A549 (cell line): ENCODE measurements around the gene MLH3. TPM values are rescaled to one million over a fixed set of nuclear protein-coding genes. Genes with fewer than 3 reads are reported as not detected.
A peak's percentile ranks its signal among the peaks of the same experiment; 100 is the strongest.

ENCODE experiments used
- ATAC-seq, 2 experiments: fragments of 200-7000 bp in 1 of 2; fragments of >200 bp in 1 of 2; cut with Nextera tagmentation in 1 of 2; cut with Tn5 transposase in 1 of 2; 3 replicates each; pipeline versions ENCODE4 v1.8.0 to v1.9.1; 2018 to 2020; ENCODE audit warnings: mild to moderate bottlenecking in 1 of 2, moderate library complexity in 1 of 2
- CTCF ChIA-PET: fragments of 300-600 bp; sonication (Branson Sonifier 250); formaldehyde crosslinking; extraction: SDS; loops from one replicate; lab custom pipeline; 2021; ENCODE audit warnings: antibody characterized with exemption, inconsistent platforms; lab: Yijun Ruan, JAX
- POLR2A ChIA-PET: fragments of 350-600 bp; formaldehyde crosslinking; extraction: SDS; loops from one replicate; lab custom pipeline; 2021; ENCODE audit warnings: antibody characterized with exemption, inconsistent platforms; lab: Yijun Ruan, JAX
- DNase-seq, 2 experiments: peaks; one replicate each; pipeline versions ENCODE4 v3.0.0 to v3.0.0-alpha.2; 2011 to 2016; ENCODE audit warnings: low read depth in 1 of 2, low spot score in 1 of 2
- FAIRE-seq: peaks from 2 replicates; lab custom pipeline; 2011; peaks lifted over from hg19 to GRCh38; lab: Jason Lieb, UNC
- H3K27ac ChIP-seq, 2 experiments: fragments of >200 bp; sonication (Bioruptor Twin); formaldehyde crosslinking; 3 replicates each; pipeline ENCODE4 v1.5.1; 2016 to 2017
- H3K4me1 ChIP-seq: fragments of >200 bp; sonication (Bioruptor Twin); formaldehyde crosslinking; 3 replicates; pipeline ENCODE4 v1.6.1; 2016
- H3K4me2 ChIP-seq: fragments of >200 bp; sonication (Bioruptor Twin); formaldehyde crosslinking; 3 replicates; pipeline ENCODE4 v1.6.1; 2016
- H3K4me3 ChIP-seq: fragments of >200 bp; sonication (Bioruptor Twin); formaldehyde crosslinking; 3 replicates; pipeline ENCODE4 v1.5.1; 2016
- H3K9me3 ChIP-seq: fragments of >200 bp; sonication (Bioruptor Twin); formaldehyde crosslinking; 3 replicates; pipeline ENCODE4 v1.6.1; 2016
- CEBPB ChIP-seq, 2 experiments: fragments of >200 bp in 1 of 2; sonication (Bioruptor Twin) in 1 of 2; formaldehyde crosslinking in 1 of 2; IDR thresholded peaks; 2 replicates each; pipeline ENCODE4 v1.6.1; 2012 to 2016
- EHF ChIP-seq: fragments of 250-450 bp; sonication (Bioruptor Pico); IDR thresholded peaks from 2 replicates; pipeline ENCODE4 v1.5.0; 2020; ENCODE audit warnings: mild to moderate bottlenecking
- ELK1 ChIP-seq: fragments of 150-350 bp; IDR thresholded peaks from 2 replicates; pipeline ENCODE4 v1.6.1; 2014; ENCODE audit warnings: low read depth, mild to moderate bottlenecking, low read length
- EP300 ChIP-seq, 2 experiments: fragments of >200 bp; sonication (Bioruptor Twin); formaldehyde crosslinking; IDR thresholded peaks; 2 replicates in 1 of 2; 3 replicates in 1 of 2; pipeline ENCODE4 v1.6.1; 2016 to 2017
- HOXB13 ChIP-seq: fragments of 250-450 bp; sonication (Bioruptor Pico); IDR thresholded peaks from 2 replicates; pipeline ENCODE4 v1.5.0; 2020; ENCODE audit warnings: low read depth, mild to moderate bottlenecking, moderate library complexity
- KDM1A ChIP-seq: fragments of 200-600 bp; sonication (generic); IDR thresholded peaks from 2 replicates; pipeline ENCODE4 v1.6.1; 2016; ENCODE audit warnings: low read depth, mild to moderate bottlenecking
- KDM5A ChIP-seq: fragments of 200-600 bp; sonication (generic); IDR thresholded peaks from 2 replicates; pipeline ENCODE4 v1.6.1; 2016; ENCODE audit warnings: antibody characterized with exemption, mild to moderate bottlenecking
- MAX ChIP-seq: IDR thresholded peaks from 2 replicates; pipeline ENCODE4 v1.6.1; 2012
- MAZ ChIP-seq: fragments of 150-350 bp; IDR thresholded peaks from 2 replicates; pipeline ENCODE4 v1.6.1; 2014; ENCODE audit warnings: antibody characterized with exemption, low read depth, low read length, borderline replicate concordance
- NFE2L2 ChIP-seq: fragments of 150-350 bp; conservative IDR thresholded peaks from 2 replicates; pipeline ENCODE4 v1.6.1; 2014; ENCODE audit warnings: low read length
- NR3C1 ChIP-seq: fragments of >200 bp; sonication (Bioruptor Twin); formaldehyde crosslinking; IDR thresholded peaks from 3 replicates; pipeline ENCODE4 v1.6.1; 2017
- POLR2AphosphoS2 ChIP-seq: conservative IDR thresholded peaks from 2 replicates; pipeline ENCODE4 v1.6.1; 2012; ENCODE audit warnings: low read length, improper control_type of control experiment, inconsistent platforms
- RCOR1 ChIP-seq: fragments of 150-350 bp; IDR thresholded peaks from 2 replicates; pipeline ENCODE4 v1.6.1; 2014; ENCODE audit warnings: antibody characterized with exemption, low read length, low read depth
- RNF2 ChIP-seq: fragments of 200-600 bp; sonication (generic); IDR thresholded peaks from 2 replicates; pipeline ENCODE4 v1.6.1; 2016; ENCODE audit warnings: low read depth, mild to moderate bottlenecking, antibody characterized with exemption, moderate library complexity, borderline replicate concordance
- TP53 ChIP-seq: fragments of 250-450 bp; sonication (Bioruptor Pico); IDR thresholded peaks from 2 replicates; pipeline ENCODE4 v1.5.0; 2021; ENCODE audit warnings: mild to moderate bottlenecking, moderate library complexity
- USF2 ChIP-seq: fragments of 450-650 bp; IDR thresholded peaks from 2 replicates; pipeline ENCODE4 v1.6.1; 2014; ENCODE audit warnings: antibody characterized with exemption
- WGBS: methylation state at CpG from one replicate; pipeline ENCODE4 v1.1.6; 2017; ENCODE audit errors: missing lambda C conversion rate; 5-methylcytosine and 5-hydroxymethylcytosine counted together
- polyA plus RNA-seq, 4 experiments: library from polyadenylated mRNA; depleted of rRNA in 3 of 4; stranded (reverse); fragments of >200 nt; fragmentation: RNase III in 1 of 4; extraction: RNeasy Plus Mini Kit Qiagen cat#74134 plus additional on column Dnase treatment in 1 of 4; gene quantifications; 2 replicates in 3 of 4; 3 replicates in 1 of 4; pipeline ENCODE4 v1.2.3, GENCODE V29; 2011 to 2017

The MLH3 gene
- polyA plus RNA-seq, 2 of the 4 experiments (the other 2 are of a cell fraction) = 15.2 to 32.3 TPM

GRCh38 chr14:74980398-74980730, 70.9 kb downstream of the MLH3 start:
- no peak for DNase-seq
- H3K9me3 ChIP-seq = no peaks in the 10 kb centered on the region
- no peak overlapping the region for H3K27ac ChIP-seq
- 78% methylated on average over 3 of the region's 4 CpGs for WGBS
- H3K4me3 ChIP-seq = no peak overlapping the region
- H3K4me1 ChIP-seq = no peaks in the 10 kb centered on the region
- CTCF ChIA-PET = interaction anchor here (1.0 to 1.6 kb wide), 4 partner anchors 9 to 34 kb away, joined by 3 to 5 read pairs (median 4); no protein-coding TSS in a partner anchor
- POLR2A ChIA-PET = no interaction called here
- FAIRE-seq = no peak
- peak in 1 of 2 experiments; percentile 12; a peak in 2 of 6 replicates for ATAC-seq
- TF ChIP-seq MAZ (no peak), NR3C1 (no peak), RNF2 (no peak), KDM1A (no peak)
- no peak overlapping the region for H3K4me2 ChIP-seq

GRCh38 chr14:74979442-74980397, 71.5 kb downstream of the MLH3 start:
- no peak overlapping the region for H3K4me2 ChIP-seq
- CTCF ChIA-PET = interaction anchor here (0.6 to 1.7 kb wide), 7 partner anchors 11 to 849 kb away, joined by 3 to 5 read pairs (median 3); no protein-coding TSS in a partner anchor
- no peak for FAIRE-seq

GRCh38 chr14:74979029-74979428, 72.2 kb downstream of the MLH3 start:
- WGBS = 65% methylated on average over 4 of the region's 4 CpGs
- H3K27ac ChIP-seq = no peak overlapping the region

More at GRCh38 chr14:74979442-74980397, 71.5 kb downstream of the MLH3 start:
- 86% methylated on average over 20 of the region's 23 CpGs for WGBS
- ATAC-seq (peak in 1 of 2 experiments; percentile 54; a peak in 3 of 6 replicates), DNase-seq (no peak)
- no peak for TF ChIP-seq EP300 (IDR thresholded peaks at IDR 0.05)
- TF ChIP-seq KDM5A = no peak
- TF ChIP-seq NFE2L2 = no peak
- TF ChIP-seq HOXB13 (CRISPR knock-in tag) = no peak
- Histone ChIP-seq H3K4me3 (no peak overlapping the region), H3K9me3 (no peaks in the 10 kb centered on the region), H3K4me1 (no peaks in the 10 kb centered on the region), H3K27ac (no peak overlapping the region)
- POLR2A ChIA-PET = no interaction called here

More at GRCh38 chr14:74979029-74979428, 72.2 kb downstream of the MLH3 start:
- DNase-seq = no peak
- no peak overlapping the region for H3K4me3 ChIP-seq
- no peak for FAIRE-seq
- ChIA-PET CTCF (interaction anchor here (0.6 to 1.7 kb wide), 6 partner anchors 12 to 850 kb away, joined by 3 to 5 read pairs (median 3); no protein-coding TSS in a partner anchor), POLR2A (no interaction called here)
- no peak for ATAC-seq
- no peaks in the 10 kb centered on the region for H3K4me1 ChIP-seq
- H3K4me2 ChIP-seq = no peak overlapping the region
- H3K9me3 ChIP-seq = no peaks in the 10 kb centered on the region
- TF ChIP-seq MAX (no peak), NR3C1 (no peak), USF2 (no peak), ELK1 (no peak), CEBPB (IDR thresholded peaks at IDR 0.05) (no peak), RCOR1 (no peak), TP53 (no peak), EHF (CRISPR knock-in tag) (no peak), POLR2AphosphoS2 (no peak)
